Natural killer cell (primary cell): ENCODE data around the gene LELP1. TPM values are rescaled to one million over a fixed set of nuclear protein-coding genes. Genes with fewer than 3 reads are reported as not detected.
"Not testable (repeated sequence)": the region's sequence is repeated elsewhere in the genome, so short reads cannot be mapped to it uniquely, and the experiment has no call there.

Source experiments
- ATAC-seq, 3 donors: fragments of 150-1000 bp in 2 of 3; fragments of 200-7000 bp in 1 of 3; cut with Tn5 transposase; 1 replicate in 1 of 3; 2 replicates in 2 of 3; pipeline ENCODE4 v1.10.0; 2021; ENCODE audit warnings: mild to moderate bottlenecking in 2 of 3, moderate library complexity in 2 of 3
- DNase-seq, 2 donors: peaks; one replicate each; pipeline versions ENCODE4 v3.0.0 to v3.0.0-alpha.2; 2013 to 2021; ENCODE audit warnings: mixed read lengths in 1 of 2
- H3K27ac ChIP-seq: one replicate; pipeline ENCODE4 v1.5.1; 2013; ENCODE audit warnings: mild to moderate bottlenecking, low read length
- H3K27me3 ChIP-seq: one replicate; pipeline ENCODE4 v1.6.1; 2013; ENCODE audit warnings: low read length; ENCODE audit not compliant: control insufficient read depth, insufficient read depth
- H3K36me3 ChIP-seq: one replicate; pipeline ENCODE4 v1.6.1; 2013; ENCODE audit warnings: low read length; ENCODE audit not compliant: control insufficient read depth, insufficient read depth
- H3K4me1 ChIP-seq: one replicate; pipeline ENCODE4 v1.6.1; 2013; ENCODE audit warnings: low read length; ENCODE audit not compliant: control insufficient read depth, insufficient read depth
- H3K4me3 ChIP-seq: one replicate; pipeline ENCODE4 v1.5.1; 2013; ENCODE audit warnings: low read length
- H3K9me3 ChIP-seq: one replicate; pipeline ENCODE4 v1.6.1; 2013; ENCODE audit warnings: low read length; ENCODE audit not compliant: control insufficient read depth, insufficient read depth
- H3K27ac Mint-ChIP-seq, 2 donors: one replicate each; pipeline ENCODE4 v1.8.0; 2022; ENCODE audit warnings: mild to moderate bottlenecking in 2 of 2, mixed read lengths in 2 of 2, moderate library complexity in 1 of 2
- H3K27me3 Mint-ChIP-seq, 2 donors: one replicate each; pipeline ENCODE4 v1.8.0; 2022; ENCODE audit warnings: low read depth in 2 of 2, mixed read lengths in 2 of 2
- H3K36me3 Mint-ChIP-seq: one replicate; pipeline ENCODE4 v1.8.0; 2022; ENCODE audit warnings: mixed read lengths
- H3K4me1 Mint-ChIP-seq, 2 donors: one replicate each; pipeline ENCODE4 v1.8.0; 2022; ENCODE audit warnings: mixed read lengths in 2 of 2
- H3K4me3 Mint-ChIP-seq: one replicate; pipeline ENCODE4 v1.8.0; 2022; ENCODE audit warnings: mild to moderate bottlenecking, moderate library complexity, mixed read lengths
- H3K9me3 Mint-ChIP-seq, 2 donors: one replicate each; pipeline ENCODE4 v1.8.0; 2022; ENCODE audit warnings: mixed read lengths in 2 of 2
- WGBS: methylation state at CpG from one replicate; pipeline ENCODE4 v1.1.7; 2013; ENCODE audit warnings: missing lambda C conversion rate; ENCODE audit not compliant: insufficient coverage; 5-methylcytosine and 5-hydroxymethylcytosine counted together
- intact Hi-C: fragments of 100-400 bp; cut with micrococcal nuclease; formaldehyde crosslinking; loops from one replicate; pipeline ENCODE4 v1.14.2; 2022
- total RNA-seq, 4 donors: library from RNA; stranded (reverse); fragments of 120-200 nt in 1 of 4; gene quantifications; one replicate each; pipeline versions ENCODE4 v1.2.3 to v1.2.4, GENCODE V29; 2013 to 2022
- TF ChIP-seq, protein P1 (sequence below): fragments of 200-600 bp; IDR thresholded peaks from one replicate; pipeline ENCODE4 v1.8.0; 2022; ENCODE audit warnings: antibody characterized with exemption

LELP1 gene
- total RNA-seq, 3 donors from 2014 or later (not counting 1 experiment from before 2014, with no cell fraction given), result not detected

GRCh38 chr1:153223040-153223891 is 20.0 kb downstream of the LELP1 start:
- H3K9me3 Mint-ChIP-seq, H3K36me3 Mint-ChIP-seq, intact Hi-C loops, H3K36me3 ChIP-seq, H3K4me3 ChIP-seq, H3K4me3 Mint-ChIP-seq, H3K4me1 ChIP-seq, H3K27me3 ChIP-seq, H3K27ac ChIP-seq, H3K4me1 Mint-ChIP-seq, H3K9me3 ChIP-seq, H3K27ac Mint-ChIP-seq: not testable (repeated sequence)
- peak; percentile 29 to 49 for DNase-seq
- TF ChIP-seq, protein P1, sequence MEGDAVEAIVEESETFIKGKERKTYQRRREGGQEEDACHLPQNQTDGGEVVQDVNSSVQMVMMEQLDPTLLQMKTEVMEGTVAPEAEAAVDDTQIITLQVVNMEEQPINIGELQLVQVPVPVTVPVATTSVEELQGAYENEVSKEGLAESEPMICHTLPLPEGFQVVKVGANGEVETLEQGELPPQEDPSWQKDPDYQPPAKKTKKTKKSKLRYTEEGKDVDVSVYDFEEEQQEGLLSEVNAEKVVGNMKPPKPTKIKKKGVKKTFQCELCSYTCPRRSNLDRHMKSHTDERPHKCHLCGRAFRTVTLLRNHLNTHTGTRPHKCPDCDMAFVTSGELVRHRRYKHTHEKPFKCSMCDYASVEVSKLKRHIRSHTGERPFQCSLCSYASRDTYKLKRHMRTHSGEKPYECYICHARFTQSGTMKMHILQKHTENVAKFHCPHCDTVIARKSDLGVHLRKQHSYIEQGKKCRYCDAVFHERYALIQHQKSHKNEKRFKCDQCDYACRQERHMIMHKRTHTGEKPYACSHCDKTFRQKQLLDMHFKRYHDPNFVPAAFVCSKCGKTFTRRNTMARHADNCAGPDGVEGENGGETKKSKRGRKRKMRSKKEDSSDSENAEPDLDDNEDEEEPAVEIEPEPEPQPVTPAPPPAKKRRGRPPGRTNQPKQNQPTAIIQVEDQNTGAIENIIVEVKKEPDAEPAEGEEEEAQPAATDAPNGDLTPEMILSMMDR, result peak; percentile 64
- H3K27me3 Mint-ChIP-seq, result peaks cover 7 to 29% of the 10 kb centered on the region in 2 donors
- WGBS, result 53% methylated on average over 14 of the region's 16 CpGs
- peak in 2 of 3 donors; percentile 70 to 78 for ATAC-seq

GRCh38 chr1:153227810-153228209 is 24.6 kb downstream of the LELP1 start:
- Mint-ChIP-seq H3K27ac (no peak overlapping the region), H3K4me3 (no peak overlapping the region), H3K4me1 (peaks cover 0 to 6% of the 10 kb centered on the region in 2 donors), H3K36me3 (no peaks in the 10 kb centered on the region), H3K9me3 (no peaks in the 10 kb centered on the region), H3K27me3 (peaks cover 20% of the 10 kb centered on the region in 2 donors)
- Histone ChIP-seq H3K9me3 (no peaks in the 10 kb centered on the region), H3K4me1 (peaks cover 6% of the 10 kb centered on the region), H3K27ac (no peak overlapping the region), H3K4me3 (no peak overlapping the region), H3K36me3 (no peaks in the 10 kb centered on the region), H3K27me3 (no peaks in the 10 kb centered on the region)
- TF ChIP-seq, protein P1, result no peak
- intact Hi-C loops, result no loop called here
- DNase-seq (no peak), ATAC-seq (no peak)
- 79% methylated on average over 2 of the region's 2 CpGs for WGBS

- Mint-ChIP-seq H3K4me1 (no peaks in the 10 kb centered on the region), H3K27ac (no peak overlapping the region), H3K27me3 (peaks cover 15 to 19% of the 10 kb centered on the region in 2 donors), H3K36me3 (no peaks in the 10 kb centered on the region), H3K4me3 (no peak overlapping the region), H3K9me3 (no peaks in the 10 kb centered on the region)
- intact Hi-C loops, result no loop called here
- TF ChIP-seq, protein P1, result no peak
- H3K4me3 ChIP-seq, result no peak overlapping the region
- peaks cover 6% of the 10 kb centered on the region for H3K4me1 ChIP-seq
- no peaks in the 10 kb centered on the region for H3K36me3 ChIP-seq
- H3K9me3 ChIP-seq, result no peaks in the 10 kb centered on the region
- no peak overlapping the region for H3K27ac ChIP-seq
- DNase-seq, result no peak
- no peak for ATAC-seq
- no peaks in the 10 kb centered on the region for H3K27me3 ChIP-seq
- 88% methylated on average over 1 of the region's 1 CpG for WGBS
Observed at GRCh38 chr1:153228491-153228890, 25.3 kb downstream of the LELP1 start.

DNA sequence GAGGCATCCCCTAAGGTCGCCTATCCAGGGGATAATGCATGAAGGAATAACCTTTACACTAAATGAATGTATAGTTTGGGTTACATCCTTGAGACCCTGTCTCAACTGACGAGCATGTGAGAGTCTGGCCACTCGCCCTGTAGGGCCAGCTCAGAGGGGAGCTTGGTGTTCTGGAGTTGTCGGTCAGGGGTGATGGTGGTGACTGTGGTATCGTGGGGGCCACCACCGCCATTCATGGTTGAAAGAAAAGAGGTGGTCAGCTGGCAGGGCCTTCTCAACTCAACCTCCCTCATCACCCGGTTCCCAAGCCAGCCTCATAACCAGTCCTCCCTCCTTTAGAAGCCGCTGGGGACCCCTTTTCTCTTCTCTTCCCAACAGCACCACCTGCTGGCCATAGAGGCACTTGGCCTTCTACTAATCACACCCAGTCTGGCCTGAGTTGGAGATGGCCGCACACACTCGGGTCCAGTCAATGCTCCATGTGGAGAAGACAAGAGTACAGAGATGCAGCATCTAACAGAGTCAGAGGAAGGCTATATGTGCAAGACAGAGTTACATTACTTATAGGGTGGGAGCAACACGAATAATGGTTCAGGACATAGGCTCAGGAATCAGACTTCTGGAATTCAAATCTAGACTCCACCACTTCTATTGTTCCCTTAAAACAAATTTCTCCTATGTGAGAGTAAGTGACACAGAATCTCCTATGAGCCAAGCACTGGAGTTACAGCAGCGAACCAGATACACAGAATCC is 26.0 kb downstream of the LELP1 start:
- H3K36me3 Mint-ChIP-seq, H3K27ac Mint-ChIP-seq, H3K4me3 ChIP-seq, H3K9me3 Mint-ChIP-seq, H3K4me3 Mint-ChIP-seq, H3K4me1 Mint-ChIP-seq, H3K4me1 ChIP-seq, H3K9me3 ChIP-seq, intact Hi-C loops, H3K27ac ChIP-seq, H3K36me3 ChIP-seq, H3K27me3 ChIP-seq: not testable (repeated sequence)
- ATAC-seq (peak in 1 of 3 donors; percentile 64), DNase-seq (peak in 1 of 2 donors; percentile 4)
- WGBS, result 62% methylated on average over 9 of the region's 12 CpGs
- peaks cover 13 to 14% of the 10 kb centered on the region in 2 donors for H3K27me3 Mint-ChIP-seq
